ENCODE results near the gene FGFBP2. TPM values are rescaled to one million over a fixed set of nuclear protein-coding genes. Genes with fewer than 3 reads are reported as not detected.

The FGFBP2 gene
- total and polyA plus RNA-seq, 10 of the 15 experiments (the other 5 are each of a cell fraction or from before 2014, with no cell fraction given), result 0.23 TPM; not detected in 9

- DNase-seq (ENCODE audit: low read depth, low spot score) (no peak), ATAC-seq (no peak), FAIRE-seq (no peak)
- no peaks in the 10 kb centered on the region for H3K79me2 ChIP-seq (ENCODE audit: control insufficient read depth, insufficient read depth, low read length)
- H2AFZ ChIP-seq (ENCODE audit: control insufficient read depth, low read depth, low read length), result no peak overlapping the region
- RAD21 ChIA-PET (ENCODE audit: unreplicated experiment), result interaction anchor here (0.9 to 1.6 kb wide), 2 partner anchors 24 to 126 kb away, joined by 3 to 4 read pairs; no protein-coding TSS in a partner anchor
- in situ Hi-C loops (cut with MboI) (no loop called here), intact Hi-C loops (cut with micrococcal nuclease; ENCODE audit: unreplicated experiment) (no loop called here)
- no peaks in the 10 kb centered on the region; the same call in 2 of the 3 replicates for H3K9me3 ChIP-seq (replicated peaks; ENCODE audit: control insufficient read depth, insufficient read depth, low read length)
- POLR2A ChIA-PET, result interaction anchor here (0.9 kb wide), 1 partner anchor 8 kb away, joined by 3 read pairs; no protein-coding TSS in a partner anchor
- TF ChIP-seq GABPA (IDR thresholded peaks at IDR 0.05; ENCODE audit: low read depth), result no peak
- H3K9ac ChIP-seq (ENCODE audit: control insufficient read depth, insufficient read depth, low read length), result no peak overlapping the region
- no TSS peak for BruUV-seq (replicated peaks)
- no peaks in the 10 kb centered on the region for H4K20me1 ChIP-seq (ENCODE audit: control insufficient read depth, insufficient read depth)
- H3K27me3 ChIP-seq (replicated peaks in 1 of 2; ENCODE audit: control insufficient read depth in 2 of 2, insufficient read depth in 2 of 2, low read length in 1 of 2), result no peaks in the 10 kb centered on the region; a peak in 3 of 4 replicates
- CTCF ChIA-PET, result interaction anchor here (0.6 to 1.6 kb wide), 4 partner anchors 22 to 153 kb away, joined by 3 to 4 read pairs (median 3); no protein-coding TSS in a partner anchor
- no peak overlapping the region for H3K27ac ChIP-seq (ENCODE audit: control insufficient read depth, insufficient read depth)
- SMC1A ChIA-PET (ENCODE audit: uncharacterized antibody, unreplicated experiment), result interaction anchor here (1.2 to 1.5 kb wide), 2 partner anchors 24 to 59 kb away, joined by 3 read pairs; no protein-coding TSS in a partner anchor
- H3K4me3 ChIP-seq, result no peak overlapping the region
- no peaks in the 10 kb centered on the region for H3K36me3 ChIP-seq (ENCODE audit: control insufficient read depth in 2 of 2, insufficient read depth in 2 of 2, low read length in 1 of 2)
- WGBS (ENCODE audit: insufficient coverage, insufficient replicate concordance, low lambda C conversion rate, missing lambda C conversion rate), result 57% methylated on average over 5 of the region's 5 CpGs
- no peak overlapping the region for H3K4me2 ChIP-seq (ENCODE audit: control insufficient read depth, insufficient read depth)
- H3K4me1 ChIP-seq (ENCODE audit: control insufficient read depth, insufficient read depth, low read length), result no peaks in the 10 kb centered on the region
Observed at GRCh38 chr4:15931451-15932210, 31.3 kb downstream of the FGFBP2 start.

- no TSS peak for BruUV-seq (replicated peaks)
- ChIA-PET POLR2A (no interaction called here), CTCF (interaction anchor here (0.7 to 1.1 kb wide), 3 partner anchors 23 to 104 kb away, joined by 3 read pairs; no protein-coding TSS in a partner anchor), SMC1A (ENCODE audit: uncharacterized antibody, unreplicated experiment) (no interaction called here), RAD21 (ENCODE audit: unreplicated experiment) (no interaction called here)
- no peaks in the 10 kb centered on the region; the same call in 2 of the 3 replicates for H3K9me3 ChIP-seq (replicated peaks; ENCODE audit: control insufficient read depth, insufficient read depth, low read length)
- no peak overlapping the region for H3K27ac ChIP-seq (ENCODE audit: control insufficient read depth, insufficient read depth)
- no peak overlapping the region for H3K4me2 ChIP-seq (ENCODE audit: control insufficient read depth, insufficient read depth)
- no peak for TF ChIP-seq ZBTB4 (CRISPR knock-in tag; IDR thresholded peaks at IDR 0.05)
- no peak for TF ChIP-seq CEBPB (IDR thresholded peaks at IDR 0.05; ENCODE audit: borderline replicate concordance in 1 of 2, low read depth in 2 of 2, low read length in 2 of 2)
- no peak for TF ChIP-seq PAX5 (IDR thresholded peaks at IDR 0.05; ENCODE audit: borderline replicate concordance, low read depth, low read length)
- TF ChIP-seq MLLT1 (IDR thresholded peaks at IDR 0.05), result no peak
- no peak for TF ChIP-seq ZSCAN29 (IDR thresholded peaks at IDR 0.05)
- TF ChIP-seq MYB (IDR thresholded peaks at IDR 0.05; ENCODE audit: borderline replicate concordance, low read depth, low read length), result no peak
- no peak for TF ChIP-seq POLR2AphosphoS2 (IDR thresholded peaks at IDR 0.05; ENCODE audit: low read depth, low read length)
- TF ChIP-seq GABPA (IDR thresholded peaks at IDR 0.05; ENCODE audit: low read depth), result no peak
- TF ChIP-seq BCL11A (IDR thresholded peaks at IDR 0.05; ENCODE audit: low read depth, low read length), result no peak
- TF ChIP-seq HDAC6 (IDR thresholded peaks at IDR 0.05; ENCODE audit: unreplicated experiment), result no peak
- TF ChIP-seq IKZF2 (IDR thresholded peaks at IDR 0.05), result no peak
- WGBS (ENCODE audit: insufficient coverage, insufficient replicate concordance, low lambda C conversion rate, missing lambda C conversion rate), result 7% methylated on average over 7 of the region's 7 CpGs
- no peaks in the 10 kb centered on the region for H3K4me1 ChIP-seq (ENCODE audit: control insufficient read depth, insufficient read depth, low read length)
- H3K79me2 ChIP-seq (ENCODE audit: control insufficient read depth, insufficient read depth, low read length), result no peaks in the 10 kb centered on the region
- no peak overlapping the region for H2AFZ ChIP-seq (ENCODE audit: control insufficient read depth, low read depth, low read length)
- no peak overlapping the region for H3K4me3 ChIP-seq
- FAIRE-seq (no peak), DNase-seq (ENCODE audit: low read depth, low spot score) (no peak), ATAC-seq (peak; percentile 44)
- no peaks in the 10 kb centered on the region for H4K20me1 ChIP-seq (ENCODE audit: control insufficient read depth, insufficient read depth)
- H3K36me3 ChIP-seq (ENCODE audit: control insufficient read depth in 2 of 2, insufficient read depth in 2 of 2, low read length in 1 of 2), result no peaks in the 10 kb centered on the region
- in situ Hi-C loops (cut with MboI) (no loop called here), intact Hi-C loops (cut with micrococcal nuclease; ENCODE audit: unreplicated experiment) (no loop called here)
- H3K9ac ChIP-seq (ENCODE audit: control insufficient read depth, insufficient read depth, low read length), result no peak overlapping the region
- no peaks in the 10 kb centered on the region; a peak in 2 of 4 replicates for H3K27me3 ChIP-seq (replicated peaks in 1 of 2; ENCODE audit: control insufficient read depth in 2 of 2, insufficient read depth in 2 of 2, low read length in 1 of 2)
Observed at GRCh38 chr4:15930314-15930713, 32.7 kb downstream of the FGFBP2 start.

Measured in GM12878 (cell line).